Upper lobe of left lung (tissue), 4 donors: Measurements from ENCODE around the gene RAD54L2.

ENCODE experiments used
- CTCF ChIP-seq, 6 experiments: fragments of 450-650 bp in 4 of 6; fragments of 200-600 bp in 2 of 6; sonication (generic) in 2 of 6; IDR thresholded peaks; one replicate each; pipeline ENCODE4 v1.5.1; 2016 to 2019; ENCODE audit warnings: antibody characterized with exemption in 6 of 6
- EP300 ChIP-seq, 4 donors: sonication (generic); formaldehyde crosslinking; IDR thresholded peaks; one replicate each; pipeline ENCODE4 v1.5.1; 2017; ENCODE audit warnings: antibody characterized with exemption in 4 of 4, control low read depth in 2 of 4
- POLR2A ChIP-seq, 4 donors: fragments of 450-650 bp; IDR thresholded peaks; one replicate each; pipeline ENCODE4 v1.5.1; 2016 to 2017; ENCODE audit warnings: antibody characterized with exemption in 4 of 4, mild to moderate bottlenecking in 2 of 4
- POLR2AphosphoS5 ChIP-seq, 2 donors: sonication (generic); formaldehyde crosslinking; IDR thresholded peaks; one replicate each; pipeline ENCODE4 v1.5.1; 2017; ENCODE audit warnings: antibody characterized with exemption in 2 of 2

GRCh38 chr3:51580418-51580817 lies 41.9 kb downstream of the RAD54L2 start:
- TF ChIP-seq CTCF (IDR thresholded peaks at IDR 0.05) = no peak
- TF ChIP-seq POLR2A (IDR thresholded peaks at IDR 0.05) = no peak
- no peak for TF ChIP-seq EP300 (IDR thresholded peaks at IDR 0.05)
- TF ChIP-seq POLR2AphosphoS5 (IDR thresholded peaks at IDR 0.05) = no peak
